ENCODE results near the gene C2CD2L.
A peak's percentile ranks its signal among the peaks of the same experiment; 100 is the strongest.

C2CD2L gene

DNA sequence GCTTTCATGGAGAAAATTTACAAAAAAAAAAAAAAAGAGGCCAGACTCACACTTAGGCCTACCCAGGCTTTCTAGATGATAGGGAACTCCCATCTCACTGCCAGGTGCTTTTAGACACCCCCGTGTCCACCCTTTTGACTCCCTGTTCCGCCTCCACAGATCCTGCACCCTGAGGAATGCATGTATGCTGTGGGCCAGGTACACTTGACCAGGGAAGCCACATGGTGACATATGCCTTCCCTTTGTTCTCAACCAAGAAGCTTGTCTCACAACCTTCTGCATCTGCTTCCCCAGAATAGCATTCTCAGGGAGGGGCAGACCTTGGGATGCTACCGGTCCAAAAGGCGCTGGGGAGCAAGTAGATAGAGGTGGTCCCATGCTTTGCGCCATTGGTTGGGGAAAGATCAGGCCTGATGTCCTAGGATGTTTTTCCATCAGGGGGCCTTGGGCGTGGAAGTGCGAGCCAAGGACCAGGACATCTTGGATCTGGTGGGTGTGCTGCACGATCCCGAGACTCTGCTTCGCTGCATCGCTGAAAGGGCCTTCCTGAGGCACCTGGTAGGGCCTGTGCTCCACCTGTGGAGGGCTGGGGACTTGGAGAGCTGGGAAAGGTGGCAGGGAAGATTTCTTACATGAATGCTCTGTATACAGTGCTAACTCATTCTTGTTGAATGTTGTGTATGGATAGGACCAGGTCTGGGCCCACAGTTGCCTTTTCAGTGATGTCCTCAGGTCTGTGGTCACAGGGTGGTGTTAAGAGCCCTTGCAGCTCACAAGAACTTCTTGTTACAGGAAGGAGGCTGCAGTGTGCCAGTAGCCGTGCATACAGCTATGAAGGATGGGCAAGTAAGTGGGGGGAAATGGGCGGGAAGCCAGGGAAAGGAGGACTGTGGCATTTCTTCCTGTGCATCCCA lies 14.9 kb upstream of the C2CD2L start:
- no peak for DNase-seq (ENCODE audit: extremely low spot score)
- ChIA-PET POLR2A (interaction anchor here (0.5 to 1.5 kb wide), 10 partner anchors 7 to 86 kb away, joined by 3 to 9 read pairs (median 4); partner anchors contain the start of genes C2CD2L, DPAGT1, HINFP and VPS11), CTCF (interaction anchor here (0.8 to 1.7 kb wide), 4 partner anchors 14 to 230 kb away, joined by 3 to 4 read pairs (median 3); partner anchors contain the start of genes C2CD2L and HYOU1)
- TF ChIP-seq, protein P1, sequence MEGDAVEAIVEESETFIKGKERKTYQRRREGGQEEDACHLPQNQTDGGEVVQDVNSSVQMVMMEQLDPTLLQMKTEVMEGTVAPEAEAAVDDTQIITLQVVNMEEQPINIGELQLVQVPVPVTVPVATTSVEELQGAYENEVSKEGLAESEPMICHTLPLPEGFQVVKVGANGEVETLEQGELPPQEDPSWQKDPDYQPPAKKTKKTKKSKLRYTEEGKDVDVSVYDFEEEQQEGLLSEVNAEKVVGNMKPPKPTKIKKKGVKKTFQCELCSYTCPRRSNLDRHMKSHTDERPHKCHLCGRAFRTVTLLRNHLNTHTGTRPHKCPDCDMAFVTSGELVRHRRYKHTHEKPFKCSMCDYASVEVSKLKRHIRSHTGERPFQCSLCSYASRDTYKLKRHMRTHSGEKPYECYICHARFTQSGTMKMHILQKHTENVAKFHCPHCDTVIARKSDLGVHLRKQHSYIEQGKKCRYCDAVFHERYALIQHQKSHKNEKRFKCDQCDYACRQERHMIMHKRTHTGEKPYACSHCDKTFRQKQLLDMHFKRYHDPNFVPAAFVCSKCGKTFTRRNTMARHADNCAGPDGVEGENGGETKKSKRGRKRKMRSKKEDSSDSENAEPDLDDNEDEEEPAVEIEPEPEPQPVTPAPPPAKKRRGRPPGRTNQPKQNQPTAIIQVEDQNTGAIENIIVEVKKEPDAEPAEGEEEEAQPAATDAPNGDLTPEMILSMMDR (IDR thresholded peaks at IDR 0.05; ENCODE audit: control extremely low read depth, extremely low read depth, low read depth, missing control alignments): no peak

DNA sequence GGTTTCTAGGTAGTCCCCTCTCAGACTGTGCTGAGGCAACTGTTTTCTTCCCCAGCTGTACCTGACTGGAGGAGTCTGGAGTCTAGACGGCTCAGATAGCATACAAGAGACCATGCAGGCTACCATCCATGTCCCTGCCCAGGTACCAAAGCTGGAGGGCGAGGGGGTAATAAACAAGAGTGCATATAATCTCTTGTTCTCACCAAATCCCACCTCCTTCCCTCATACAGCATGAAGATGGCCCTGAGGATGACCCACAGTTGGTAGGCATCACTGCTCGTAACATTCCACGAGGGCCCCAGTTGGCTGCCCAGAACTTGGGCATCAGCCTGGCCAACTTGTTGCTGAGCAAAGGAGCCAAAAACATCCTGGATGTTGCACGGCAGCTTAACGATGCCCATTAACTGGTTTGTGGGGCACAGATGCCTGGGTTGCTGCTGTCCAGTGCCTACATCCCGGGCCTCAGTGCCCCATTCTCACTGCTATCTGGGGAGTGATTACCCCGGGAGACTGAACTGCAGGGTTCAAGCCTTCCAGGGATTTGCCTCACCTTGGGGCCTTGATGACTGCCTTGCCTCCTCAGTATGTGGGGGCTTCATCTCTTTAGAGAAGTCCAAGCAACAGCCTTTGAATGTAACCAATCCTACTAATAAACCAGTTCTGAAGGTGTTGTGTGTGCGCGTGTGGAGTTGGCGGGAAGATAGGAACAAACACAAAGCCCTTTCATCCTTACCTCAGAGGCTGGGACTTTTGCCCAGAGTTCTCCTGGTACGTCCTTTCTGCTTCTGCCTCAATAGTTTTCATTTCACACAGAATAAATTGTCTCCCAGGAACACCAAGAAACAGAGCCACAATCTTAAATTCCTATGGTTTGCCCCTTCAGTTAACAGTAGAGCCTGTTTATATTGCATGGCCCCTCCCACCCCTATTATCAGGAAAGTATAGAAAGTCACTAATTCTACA lies 14.0 kb upstream of the C2CD2L start:
- ChIA-PET CTCF (interaction anchor here (0.8 to 1.9 kb wide), 4 partner anchors 8 to 229 kb away, joined by 3 to 7 read pairs (median 4); partner anchors contain the start of genes C2CD2L, HMBS and HYOU1), POLR2A (interaction anchor here (0.5 to 2.8 kb wide), 10 partner anchors 8 to 113 kb away, joined by 3 to 76 read pairs (median 5); partner anchors contain the start of genes C2CD2L, CBL, DPAGT1 and HINFP)
- TF ChIP-seq, protein P1 (IDR thresholded peaks at IDR 0.05; ENCODE audit: control extremely low read depth, extremely low read depth, low read depth, missing control alignments): no peak
- no peak for DNase-seq (ENCODE audit: extremely low spot score)

DNA sequence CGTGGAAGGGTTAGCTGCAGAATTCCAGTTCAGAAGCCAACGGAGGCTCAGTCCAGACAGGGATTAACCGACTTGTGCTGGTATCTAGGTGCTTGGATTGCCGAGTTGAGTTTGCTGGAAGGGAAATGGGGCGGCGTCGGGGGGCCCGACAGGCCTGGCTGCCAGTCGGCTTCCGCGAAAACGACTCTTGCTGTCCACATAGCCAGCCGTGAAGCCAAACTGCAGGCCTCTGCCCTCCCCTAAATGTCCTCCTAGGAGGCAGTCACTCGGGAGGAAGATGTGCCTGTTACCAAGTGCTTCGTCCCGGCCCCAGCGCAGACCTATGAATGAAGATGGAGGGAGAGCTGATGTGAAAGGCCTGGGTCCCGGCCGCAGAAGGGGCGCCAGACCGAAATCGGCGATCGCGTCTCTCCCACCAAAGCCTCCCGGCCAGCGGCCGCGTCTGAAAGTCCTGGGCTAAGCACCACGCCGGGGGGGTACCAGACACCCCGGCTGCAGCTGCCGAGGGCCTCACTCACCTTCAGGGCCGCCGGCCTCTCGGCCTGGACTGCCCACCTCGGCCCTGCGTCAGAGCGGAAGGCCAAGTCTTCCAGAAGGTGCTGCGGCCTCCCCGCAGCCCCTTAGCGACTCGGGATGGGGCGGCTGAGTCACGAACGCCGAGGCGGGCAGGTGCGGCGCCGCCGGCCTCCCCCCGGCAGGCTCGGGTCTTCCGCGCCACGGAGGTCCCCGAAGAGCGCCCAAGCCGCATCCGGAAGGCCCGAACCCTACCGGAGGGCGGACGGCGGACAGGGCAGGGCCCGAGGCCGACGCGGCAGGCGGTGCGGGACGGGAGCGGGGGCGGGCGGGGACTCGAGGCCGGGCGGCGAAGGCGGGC lies 13.0 kb upstream of the C2CD2L start:
- ChIA-PET CTCF (interaction anchor here (1.2 to 1.9 kb wide), 7 partner anchors 8 to 230 kb away, joined by 3 to 8 read pairs (median 4); partner anchors contain the start of genes HMBS and VPS11), POLR2A (interaction anchor here (0.6 to 2.8 kb wide), 24 partner anchors 8 to 1817 kb away, joined by 3 to 76 read pairs (median 4); partner anchors contain the start of genes C2CD2L, CBL, DPAGT1 and HINFP)
- DNase-seq (ENCODE audit: extremely low spot score): peak; percentile 29
- TF ChIP-seq, protein P1 (IDR thresholded peaks at IDR 0.05; ENCODE audit: control extremely low read depth, extremely low read depth, low read depth, missing control alignments): no peak

DNA sequence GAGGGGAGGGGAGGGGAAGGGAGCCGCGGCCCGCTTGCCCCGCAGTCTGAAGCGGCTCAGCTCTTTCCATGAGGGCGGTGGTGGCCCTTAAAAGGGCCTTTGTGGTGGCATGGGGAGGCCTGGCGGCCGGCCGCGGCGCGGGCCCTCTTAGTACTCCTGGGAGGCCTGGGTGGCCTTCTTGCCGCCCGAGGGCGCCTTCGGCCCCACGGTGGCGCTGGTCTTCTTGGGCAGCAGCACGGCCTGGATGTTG lies 12.4 kb upstream of the C2CD2L start:
- DNase-seq (ENCODE audit: extremely low spot score): peak; percentile 67
- POLR2A ChIA-PET: interaction anchor here (0.6 to 2.8 kb wide), 23 partner anchors 8 to 852 kb away, joined by 3 to 76 read pairs (median 4); partner anchors contain the start of genes C2CD2L, CBL, DPAGT1 and HINFP
- TF ChIP-seq, protein P1 (IDR thresholded peaks at IDR 0.05; ENCODE audit: control extremely low read depth, extremely low read depth, low read depth, missing control alignments): peak; percentile 83
- CTCF ChIA-PET: interaction anchor here (0.6 to 1.9 kb wide), 9 partner anchors 8 to 230 kb away, joined by 3 to 8 read pairs (median 4); partner anchors contain the start of genes C2CD2L, HMBS and VPS11

DNA sequence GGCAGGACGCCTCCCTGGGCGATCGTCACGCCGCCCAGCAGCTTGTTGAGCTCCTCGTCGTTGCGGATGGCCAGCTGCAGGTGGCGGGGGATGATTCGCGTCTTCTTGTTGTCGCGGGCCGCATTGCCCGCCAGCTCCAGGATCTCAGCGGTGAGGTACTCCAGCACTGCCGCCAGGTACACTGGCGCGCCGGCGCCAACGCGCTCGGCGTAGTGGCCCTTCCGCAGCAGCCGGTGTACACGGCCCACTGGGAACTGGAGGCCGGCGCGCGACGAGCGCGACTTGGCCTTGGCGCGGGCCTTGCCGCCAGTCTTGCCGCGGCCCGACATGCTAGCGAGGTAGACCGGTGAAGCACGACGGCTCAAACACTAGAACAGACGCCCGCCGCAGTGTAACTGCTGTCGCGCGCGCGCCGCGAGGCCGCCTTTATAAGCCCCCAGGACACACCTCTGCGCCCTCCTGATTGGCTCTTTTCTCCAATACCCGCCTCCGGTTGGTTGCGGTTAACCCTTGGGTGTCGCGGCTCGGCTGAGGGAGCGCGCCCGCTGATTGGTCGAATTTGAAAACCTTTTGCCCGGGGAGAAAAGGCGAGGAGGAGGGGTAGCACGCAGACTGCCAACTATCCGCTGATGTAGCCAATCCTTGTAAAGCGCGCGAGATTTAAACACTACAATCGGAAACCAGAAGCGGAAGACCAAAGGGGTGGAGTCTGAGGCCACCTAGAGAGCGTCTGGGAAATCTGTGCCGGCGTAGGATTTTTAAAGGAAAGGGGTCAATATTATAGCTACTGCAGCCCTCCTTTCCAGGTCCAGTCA lies 11.9 kb upstream of the C2CD2L start:
- ChIA-PET POLR2A (interaction anchor here (0.6 to 2.8 kb wide), 21 partner anchors 10 to 853 kb away, joined by 3 to 76 read pairs (median 4); partner anchors contain the start of genes C2CD2L, CBL, HINFP and HMBS), CTCF (interaction anchor here (0.6 to 1.9 kb wide), 10 partner anchors 9 to 245 kb away, joined by 3 to 8 read pairs (median 4); partner anchors contain the start of genes C2CD2L, HMBS and VPS11)
- peak; percentile 98 for DNase-seq (ENCODE audit: extremely low spot score)
- TF ChIP-seq, protein P1 (IDR thresholded peaks at IDR 0.05; ENCODE audit: control extremely low read depth, extremely low read depth, low read depth, missing control alignments): no peak
